IPS-NIHi11 (cell line): ENCODE results near the gene SH3PXD2B.
"Not testable (repeated sequence)": the region's sequence is repeated elsewhere in the genome, so short reads cannot be mapped to it uniquely, and the experiment has no call there.

Experiments
- DNase-seq: peaks from one replicate; pipeline ENCODE4 v3.0.0; 2012; ENCODE audit warnings: mixed read lengths, low spot score

The SH3PXD2B gene

GRCh38 chr5:172336676-172337285 is 117.5 kb downstream of the SH3PXD2B start:
- DNase-seq = no peak

GRCh38 chr5:172336264-172336663 is 118.1 kb downstream of the SH3PXD2B start:
- no peak for DNase-seq

GRCh38 chr5:172335721-172336120 is 118.6 kb downstream of the SH3PXD2B start:
- no peak for DNase-seq

GRCh38 chr5:172334641-172335040 is 119.7 kb downstream of the SH3PXD2B start:
- DNase-seq = no peak

GRCh38 chr5:172334196-172334595 is 120.1 kb downstream of the SH3PXD2B start:
- DNase-seq = no peak

GRCh38 chr5:172326901-172327300 is 127.4 kb downstream of the SH3PXD2B start:
- not testable (repeated sequence) for DNase-seq

- no peak for DNase-seq
These were observed 128.9 kb downstream of the SH3PXD2B start for GRCh38 chr5:172325452-172325851.

GRCh38 chr5:172322028-172322965 is 132.0 kb downstream of the SH3PXD2B start:
- DNase-seq = no peak

GRCh38 chr5:172321593-172321992 is 132.7 kb downstream of the SH3PXD2B start:
- no peak for DNase-seq

- DNase-seq = no peak
These were observed 134.4 kb downstream of the SH3PXD2B start for GRCh38 chr5:172319708-172320441.

- DNase-seq = no peak
These were observed 138.5 kb downstream of the SH3PXD2B start for GRCh38 chr5:172315587-172316493.

- DNase-seq = no peak
These were observed 140.4 kb downstream of the SH3PXD2B start for GRCh38 chr5:172313915-172314314.

GRCh38 chr5:172312286-172312685 is 142.0 kb downstream of the SH3PXD2B start:
- no peak for DNase-seq

GRCh38 chr5:172311605-172312004 is 142.7 kb downstream of the SH3PXD2B start:
- no peak for DNase-seq

- DNase-seq = no peak
These were observed 143.3 kb downstream of the SH3PXD2B start for GRCh38 chr5:172311026-172311425.

GRCh38 chr5:172305380-172305779 is 148.9 kb downstream of the SH3PXD2B start:
- DNase-seq = no peak

GRCh38 chr5:172303572-172304335 is 150.6 kb downstream of the SH3PXD2B start:
- DNase-seq = no peak

- no peak for DNase-seq
These were observed 151.2 kb downstream of the SH3PXD2B start for GRCh38 chr5:172303162-172303561.

- DNase-seq = no peak
These were observed 152.1 kb downstream of the SH3PXD2B start for GRCh38 chr5:172302047-172302710.

GRCh38 chr5:172299916-172300439 is 154.3 kb downstream of the SH3PXD2B start:
- no peak for DNase-seq
